Ammon's horn (tissue), 1 donor: ENCODE results near the gene ARHGAP21.
A peak's percentile ranks its signal among the peaks of the same experiment; 100 is the strongest.
"Not testable (repeated sequence)": the region's sequence is repeated elsewhere in the genome, so short reads cannot be mapped to it uniquely, and the experiment has no call there.

Source experiments
- DNase-seq: peaks from one replicate; pipeline ENCODE4 v3.0.0-alpha.2; 2016; ENCODE audit warnings: low spot score

ARHGAP21 gene

GRCh38 chr10:24625778-24626177 lies 97.9 kb downstream of the ARHGAP21 start:
- DNase-seq = no peak

GRCh38 chr10:24623383-24623782 lies 100.3 kb downstream of the ARHGAP21 start:
- no peak for DNase-seq

- peak; percentile 28 for DNase-seq
Observed at GRCh38 chr10:24622781-24623301, 100.8 kb downstream of the ARHGAP21 start.

GRCh38 chr10:24621035-24621795 lies 102.5 kb downstream of the ARHGAP21 start:
- DNase-seq = not testable (repeated sequence)

- DNase-seq = not testable (repeated sequence)
Observed at GRCh38 chr10:24619994-24620310, 103.7 kb downstream of the ARHGAP21 start.

- not testable (repeated sequence) for DNase-seq
Observed at GRCh38 chr10:24619291-24619993, 104.2 kb downstream of the ARHGAP21 start.

- no peak for DNase-seq
Observed at GRCh38 chr10:24618401-24618800, 105.3 kb downstream of the ARHGAP21 start.

GRCh38 chr10:24617771-24618396 lies 105.8 kb downstream of the ARHGAP21 start:
- DNase-seq = peak; percentile 46

- DNase-seq = no peak
Observed at GRCh38 chr10:24616536-24616935, 107.2 kb downstream of the ARHGAP21 start.

GRCh38 chr10:24606021-24606420 lies 117.7 kb downstream of the ARHGAP21 start:
- no peak for DNase-seq

- no peak for DNase-seq
Observed at GRCh38 chr10:24605141-24605540, 118.5 kb downstream of the ARHGAP21 start.

- no peak for DNase-seq
Observed at GRCh38 chr10:24603333-24603732, 120.4 kb downstream of the ARHGAP21 start.

- DNase-seq = no peak
Observed at GRCh38 chr10:24597961-24598360, 125.7 kb downstream of the ARHGAP21 start.

GRCh38 chr10:24597426-24597825 lies 126.3 kb downstream of the ARHGAP21 start:
- no peak for DNase-seq

GRCh38 chr10:24596217-24596930 lies 127.3 kb downstream of the ARHGAP21 start:
- no peak for DNase-seq

- DNase-seq = no peak
Observed at GRCh38 chr10:24590697-24591457, 132.8 kb downstream of the ARHGAP21 start.

- DNase-seq = peak; percentile 36
Observed at GRCh38 chr10:24589265-24589664, 134.4 kb downstream of the ARHGAP21 start.

- no peak for DNase-seq
Observed at GRCh38 chr10:24579906-24580305, 143.8 kb downstream of the ARHGAP21 start.

GRCh38 chr10:24579448-24579847 lies 144.2 kb downstream of the ARHGAP21 start:
- DNase-seq = no peak

GRCh38 chr10:24575481-24576002 lies 148.1 kb downstream of the ARHGAP21 start:
- DNase-seq = no peak

GRCh38 chr10:24574578-24575155 lies 149.0 kb downstream of the ARHGAP21 start:
- no peak for DNase-seq
